Measurements from ENCODE around the gene PAPOLB. TPM values are rescaled to one million over a fixed set of nuclear protein-coding genes. Genes with fewer than 3 reads are reported as not detected.

PAPOLB gene
- total RNA-seq, 1 donor from 2014 or later = not detected

DNA sequence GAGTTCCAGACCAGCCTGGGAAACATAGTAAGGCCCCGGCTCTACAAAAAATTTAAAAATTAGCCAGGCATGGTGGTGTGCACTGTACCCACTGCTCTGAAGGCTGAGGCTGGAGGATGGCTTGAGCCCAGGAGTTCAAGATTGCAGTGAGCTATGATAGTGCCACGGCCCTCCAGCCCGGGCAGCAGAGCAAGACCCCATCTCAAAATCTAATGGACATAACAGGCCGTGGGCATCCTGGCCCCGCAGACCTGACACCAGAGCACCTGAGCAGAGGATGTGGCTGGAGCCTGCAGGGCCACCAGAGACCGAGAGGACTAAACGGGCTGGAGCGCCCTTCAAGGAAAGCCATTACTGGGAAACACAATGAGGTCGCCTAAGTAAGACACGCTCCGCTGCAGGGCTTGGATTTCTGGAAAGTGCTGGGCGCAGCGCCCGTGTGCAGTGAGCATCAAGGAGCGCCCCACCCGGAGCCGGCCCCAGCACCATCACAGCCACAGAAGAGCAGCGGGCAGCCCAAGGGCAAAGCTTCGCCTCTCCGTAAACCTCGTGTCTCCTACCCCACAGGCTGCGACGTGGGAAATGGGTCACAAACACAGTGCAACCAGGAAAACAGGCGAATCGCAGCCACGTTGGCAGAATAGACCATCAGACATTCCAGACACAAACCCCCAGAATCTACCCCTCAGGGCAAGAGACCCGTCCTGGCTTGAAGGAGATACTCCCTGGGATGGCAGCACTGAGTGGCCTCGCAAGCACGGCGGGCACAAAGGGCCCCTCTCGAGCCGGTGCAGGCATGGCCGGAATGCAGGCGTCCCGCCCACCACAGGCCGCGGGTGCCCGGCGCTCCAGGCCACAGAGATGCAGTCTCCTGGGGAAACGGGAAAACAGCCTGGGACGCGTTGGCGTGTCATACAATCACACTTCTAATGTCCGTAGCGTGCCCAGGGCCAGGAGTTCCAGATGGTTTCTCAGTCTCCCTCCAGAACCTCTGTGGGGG, 16.8 kb upstream of the PAPOLB start:
- no peak for DNase-seq (ENCODE audit: low read depth)

GRCh38 chr7:4876586-4876985, 14.8 kb upstream of the PAPOLB start:
- DNase-seq (ENCODE audit: low read depth) = no peak

GRCh38 chr7:4875391-4875790, 13.6 kb upstream of the PAPOLB start:
- DNase-seq (ENCODE audit: low read depth) = no peak

GRCh38 chr7:4873071-4873944, 11.5 kb upstream of the PAPOLB start:
- DNase-seq (ENCODE audit: low read depth) = no peak

GRCh38 chr7:4871930-4872675, 10.3 kb upstream of the PAPOLB start:
- no peak for DNase-seq (ENCODE audit: low read depth)

- no peak for DNase-seq (ENCODE audit: low read depth)
These were observed 9.3 kb upstream of the PAPOLB start for GRCh38 chr7:4871056-4871680.

DNA sequence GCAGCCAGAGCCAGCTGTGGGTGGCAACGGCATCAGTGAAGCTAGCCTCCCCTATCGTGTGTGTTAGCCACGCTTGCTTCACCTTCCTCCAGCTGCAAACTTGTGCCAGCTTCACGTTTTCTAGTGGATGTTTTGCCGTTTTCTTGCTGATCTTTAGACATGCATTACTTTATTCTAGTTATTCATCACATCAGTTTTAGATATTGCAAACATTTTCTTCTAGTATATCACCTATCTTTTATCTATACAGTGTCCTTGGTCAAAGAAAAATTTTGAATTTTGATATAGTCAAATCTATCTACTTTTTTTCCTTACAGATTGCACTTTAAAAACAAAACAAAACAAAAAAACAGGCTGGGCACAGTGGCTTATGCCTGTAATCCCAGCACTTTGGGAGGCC, 6.7 kb upstream of the PAPOLB start:
- no peak for DNase-seq (ENCODE audit: low read depth)

DNA sequence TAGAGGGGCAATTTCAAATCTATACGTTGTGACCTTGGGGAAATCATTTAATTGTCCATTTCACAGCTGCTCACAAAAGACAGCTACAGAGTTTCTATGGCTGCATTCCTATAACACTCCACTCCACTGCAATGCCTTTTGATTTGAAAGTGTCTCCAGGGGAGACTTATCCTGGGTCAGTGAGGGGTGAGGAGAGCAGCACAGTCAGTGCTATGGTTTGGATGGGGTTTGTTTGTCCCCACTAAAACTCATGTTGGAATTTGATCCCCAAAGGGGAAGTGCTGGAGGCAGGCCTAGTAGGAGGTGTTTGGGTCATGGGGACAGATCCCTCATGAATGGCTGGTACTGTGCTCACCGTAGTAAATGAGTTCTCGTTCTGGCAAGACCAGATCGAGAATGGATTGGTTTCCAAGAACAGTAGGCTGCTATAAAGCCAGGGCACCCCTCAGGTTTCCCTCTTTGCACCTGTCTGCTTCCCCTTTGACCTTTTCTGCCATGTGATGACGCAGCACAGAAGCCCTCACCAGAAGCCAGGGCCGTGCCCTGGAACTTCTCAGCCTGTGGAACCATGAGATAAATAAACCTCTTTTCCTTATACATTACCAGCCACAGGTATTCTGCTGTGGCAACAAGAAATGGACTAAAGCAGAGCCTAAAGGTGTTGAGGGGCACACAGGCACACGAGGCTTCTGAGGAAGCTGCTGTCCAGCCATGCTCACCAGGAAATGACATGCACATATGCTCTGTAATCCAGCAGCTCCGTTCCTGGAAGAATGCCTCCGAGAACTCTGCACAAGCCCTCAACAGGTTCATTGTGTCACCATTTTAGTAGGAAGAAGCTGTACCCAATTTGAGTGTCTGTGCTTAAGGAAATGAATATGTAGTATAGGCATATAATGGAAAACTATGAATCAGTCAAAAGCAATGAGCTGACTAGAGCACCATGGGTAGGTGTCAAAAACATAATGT, 5.0 kb upstream of the PAPOLB start:
- DNase-seq (ENCODE audit: low read depth) = no peak

DNA sequence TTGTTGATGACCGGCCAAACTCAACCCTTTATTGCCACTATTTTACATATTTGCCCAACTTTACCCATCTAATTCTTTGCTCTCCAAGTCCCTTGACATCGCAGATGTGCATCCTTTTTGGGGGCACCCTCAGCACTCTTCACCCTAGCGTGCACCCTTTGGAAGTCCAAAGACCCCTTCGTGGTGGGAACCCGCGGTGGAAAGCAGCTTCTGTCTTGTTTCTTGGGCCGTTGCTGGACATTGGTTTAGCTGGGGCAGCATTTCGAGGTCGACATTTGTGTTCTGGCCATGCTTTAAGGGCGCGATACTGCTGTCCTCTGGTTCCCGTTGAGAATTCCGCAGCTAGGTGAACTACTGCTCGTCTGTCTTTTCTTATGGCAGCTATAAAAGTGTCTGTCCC, 326 bp upstream of the PAPOLB start:
- DNase-seq (ENCODE audit: low read depth) = no peak

- no peak for DNase-seq (ENCODE audit: low read depth)
These were observed 603 bp downstream of the PAPOLB start for GRCh38 chr7:4861227-4861626.

DNA sequence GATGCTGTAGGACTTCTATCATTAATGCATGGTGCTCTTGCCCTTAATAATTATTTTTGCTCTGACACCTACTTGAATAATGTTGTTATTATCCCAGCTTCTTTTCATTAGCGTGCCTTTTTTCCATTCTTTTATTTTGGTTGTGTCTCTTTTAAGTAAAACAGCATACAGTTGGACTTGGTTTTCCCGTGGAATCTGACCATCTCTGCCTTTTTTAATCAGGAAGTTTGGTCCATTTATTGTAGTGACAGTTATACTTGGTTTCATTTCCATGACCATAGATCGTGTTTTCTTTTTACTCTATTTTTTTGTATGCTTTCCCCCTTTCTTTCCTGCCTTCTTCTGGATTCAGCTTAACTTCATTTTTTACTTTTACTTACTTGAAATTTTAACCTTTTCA, 4.6 kb downstream of the PAPOLB start:
- DNase-seq (ENCODE audit: low read depth) = no peak

DNA sequence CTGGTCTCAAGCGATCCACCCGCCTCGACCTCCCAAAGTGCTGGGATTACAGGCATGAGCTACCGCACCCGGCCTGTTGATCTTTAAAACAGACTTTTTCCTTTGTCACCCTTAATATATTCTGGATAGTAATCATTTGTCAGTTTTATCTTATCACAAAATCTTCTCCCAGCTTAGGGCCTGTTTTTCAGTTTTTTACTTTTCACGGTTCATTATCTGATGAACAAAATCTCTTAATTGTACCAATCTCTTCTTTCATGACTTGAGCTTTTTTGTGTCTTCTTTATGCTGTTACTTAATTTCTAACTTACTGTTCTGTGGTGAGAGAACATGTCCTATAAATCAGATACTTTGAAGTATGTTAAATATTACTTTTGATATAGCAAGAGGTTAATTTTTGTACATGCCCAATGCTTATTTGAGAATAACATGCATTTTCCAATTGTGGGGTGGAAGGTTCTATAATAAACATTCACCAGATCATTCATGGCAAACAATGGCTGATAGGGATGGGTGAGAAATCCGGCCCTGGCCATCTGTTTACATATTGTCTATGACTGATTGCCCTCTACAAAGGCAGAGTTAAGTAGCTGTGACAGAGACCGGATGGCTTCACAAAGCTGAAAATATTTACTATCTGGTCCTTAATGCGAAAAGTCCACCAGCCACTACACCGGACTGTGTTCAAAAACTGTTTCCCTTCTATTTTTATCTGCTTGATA, 5.3 kb downstream of the PAPOLB start:
- DNase-seq (ENCODE audit: low read depth) = no peak

DNA sequence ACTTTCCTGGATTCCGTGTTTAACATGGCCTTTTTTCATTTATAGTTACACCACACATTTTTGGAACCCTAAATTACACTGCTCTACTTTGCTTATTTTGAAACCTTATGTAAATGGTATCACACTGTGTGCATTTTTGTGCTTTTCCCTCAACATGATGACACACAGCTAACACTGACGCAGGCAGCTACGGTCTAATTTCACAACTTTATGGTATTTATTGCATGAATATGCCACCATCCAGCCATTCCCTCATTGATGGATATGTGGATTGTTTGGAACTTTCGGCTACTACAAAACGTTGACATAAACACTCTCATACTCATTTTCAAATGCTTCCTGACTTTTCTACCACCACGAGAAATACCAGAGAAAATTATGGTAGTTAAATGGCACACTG, 6.9 kb downstream of the PAPOLB start:
- no peak for DNase-seq (ENCODE audit: low read depth)

DNA sequence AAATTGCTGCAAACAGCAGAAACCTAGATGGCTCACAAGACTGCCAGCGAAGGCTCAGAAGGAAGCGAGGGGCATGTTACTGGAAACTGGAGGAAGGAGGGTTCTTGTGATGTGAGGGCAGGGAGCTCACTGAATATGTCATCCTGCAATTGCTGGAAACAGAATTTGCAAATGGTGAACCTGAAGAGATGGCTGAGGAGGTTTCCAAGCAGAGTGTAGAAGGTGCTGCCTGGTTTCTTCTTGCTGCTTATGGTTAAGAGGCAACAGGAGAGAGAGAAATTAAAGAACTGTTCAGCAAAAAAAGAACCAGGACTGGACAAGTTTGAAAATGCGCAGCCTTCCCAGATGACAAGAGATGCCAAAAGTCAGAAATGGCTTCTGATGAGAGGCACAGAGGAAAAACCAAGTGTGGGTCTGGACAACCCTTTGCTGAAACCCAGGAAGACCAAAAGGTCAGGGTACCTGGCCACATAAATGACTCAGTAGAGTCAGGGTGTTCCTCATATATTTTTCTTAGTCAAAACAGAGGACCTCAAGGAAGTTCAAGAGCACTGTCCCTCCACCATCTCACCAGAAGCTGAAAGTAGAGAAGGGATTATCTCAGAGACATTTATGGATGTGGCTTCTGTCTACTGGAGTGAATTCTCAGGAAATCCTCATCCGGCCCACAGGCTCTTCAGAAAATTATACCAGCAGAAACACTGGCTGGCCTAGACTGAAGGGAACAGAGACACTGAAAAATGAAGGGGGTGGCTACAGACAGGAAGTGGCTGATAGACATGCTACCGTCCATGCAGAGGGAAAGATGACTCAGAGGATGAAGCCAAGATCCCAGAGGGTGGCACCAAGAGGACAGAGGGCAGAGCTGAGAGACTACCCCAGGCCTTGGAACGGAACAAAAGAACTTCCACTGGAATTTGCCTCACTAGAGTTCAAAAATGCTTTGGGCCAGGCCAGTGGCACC, 10.1 kb downstream of the PAPOLB start:
- DNase-seq (ENCODE audit: low read depth) = no peak

DNA sequence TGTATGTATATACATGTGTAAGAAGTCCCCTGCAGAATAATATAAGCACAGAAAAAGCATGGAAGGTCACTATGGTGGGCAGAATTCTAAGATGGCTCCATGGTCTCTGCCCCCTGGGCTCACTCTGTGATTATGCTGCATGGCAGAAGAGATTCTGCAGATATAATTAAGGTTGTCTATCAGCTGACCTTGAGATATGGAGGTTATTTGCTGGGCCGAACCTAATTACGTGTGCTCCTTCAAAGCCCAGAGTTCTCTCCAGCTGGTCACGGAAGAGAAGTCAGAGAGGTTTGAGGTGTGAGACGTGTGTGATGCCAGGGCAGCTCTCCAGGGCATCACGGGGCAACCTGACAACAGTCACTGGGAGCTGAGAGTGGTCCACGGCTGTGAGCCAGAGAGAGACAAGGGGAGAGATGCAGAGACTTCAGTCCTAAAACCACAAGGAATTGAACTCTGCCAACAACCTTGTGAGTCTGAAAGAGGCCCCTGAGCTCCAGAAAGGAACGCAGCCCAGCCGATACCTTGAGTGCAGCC, 11.5 kb downstream of the PAPOLB start:
- no peak for DNase-seq (ENCODE audit: low read depth)

DNA sequence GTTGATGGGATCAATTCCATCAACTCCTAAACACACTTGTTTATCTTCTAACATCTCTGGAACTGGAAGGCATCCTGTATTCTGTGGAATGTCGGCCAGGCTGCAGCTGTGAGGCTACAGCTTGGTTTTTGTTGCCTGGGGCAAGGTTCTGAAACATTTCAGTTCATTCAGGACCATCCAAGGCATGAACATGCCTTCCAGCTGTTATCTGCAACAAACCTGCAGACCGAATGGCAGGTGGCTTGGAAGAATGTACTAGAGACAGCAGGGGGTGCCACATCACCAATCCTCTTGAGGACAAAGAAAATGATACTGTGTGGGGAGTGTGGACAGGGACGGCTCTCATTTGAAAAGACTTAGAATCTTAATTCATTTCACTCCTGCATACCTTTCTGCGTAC, 12.4 kb downstream of the PAPOLB start:
- DNase-seq (ENCODE audit: low read depth) = peak; percentile 35

- no peak for DNase-seq (ENCODE audit: low read depth)
These were observed 16.1 kb downstream of the PAPOLB start for GRCh38 chr7:4845740-4846142.
